Measurements from ENCODE around the gene TBX4. TPM values are rescaled to one million over a fixed set of nuclear protein-coding genes. Genes with fewer than 3 reads are reported as not detected.

TBX4 gene
- total and polyA plus RNA-seq, 2 of the 13 experiments (the other 11 are each of a cell fraction or from before 2014, with no cell fraction given): 0.11 to 1.1 TPM

DNA sequence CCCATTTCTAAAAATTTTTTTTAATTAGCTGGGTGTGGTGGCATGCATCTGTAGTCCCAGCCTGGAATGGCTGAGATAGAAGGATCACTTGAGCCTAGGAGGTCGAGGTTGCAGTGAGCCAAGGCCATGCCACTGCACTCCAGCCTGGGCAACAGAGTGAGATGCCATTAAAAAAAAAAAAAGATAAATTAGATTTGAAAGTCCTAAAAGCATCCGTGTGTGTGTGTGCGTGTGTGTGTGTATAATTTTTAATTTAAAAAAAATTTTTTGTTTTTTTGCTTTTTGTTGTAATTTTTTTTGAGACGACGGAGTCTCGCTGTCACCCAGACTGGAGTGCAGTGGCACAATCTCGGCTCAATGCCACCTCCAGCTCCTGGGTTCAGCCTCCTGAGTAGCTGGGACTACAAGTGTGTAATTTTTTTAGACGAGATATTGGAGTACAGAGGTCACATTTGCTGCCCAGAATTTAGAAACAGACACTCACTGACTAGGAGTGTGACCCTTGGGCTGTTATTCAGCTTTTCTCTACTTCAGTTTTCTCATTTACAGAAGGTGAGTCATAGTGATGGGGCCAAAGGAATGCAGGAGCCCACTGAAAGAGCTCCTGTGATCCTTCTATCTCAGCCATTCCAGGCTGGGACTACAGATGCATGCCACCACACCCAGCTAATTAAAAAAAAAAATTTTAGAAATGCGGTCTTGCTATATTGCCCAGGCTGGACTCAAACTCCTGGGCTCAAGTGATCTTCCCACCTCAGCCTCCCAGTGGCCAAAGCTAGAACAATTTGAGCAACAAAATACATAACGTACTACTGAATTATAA lies 25.5 kb upstream of the TBX4 start:
- ChIA-PET POLR2A (interaction anchor here (0.6 to 1.8 kb wide), 7 partner anchors 14 to 703 kb away, joined by 3 to 13 read pairs (median 5); partner anchors contain the start of gene TBX2), CTCF (ENCODE audit: low intra/inter-chr PET ratio, low total read pairs) (interaction anchor here (1.2 to 2.1 kb wide), 4 partner anchors 124 to 156 kb away, joined by 4 to 10 read pairs (median 8); no protein-coding TSS in a partner anchor)
- FAIRE-seq (peak; percentile 93), ATAC-seq (peak; percentile 89), DNase-seq (ENCODE audit: low spot score) (peak; percentile 98)
- Histone ChIP-seq H3K4me1 (ENCODE audit: insufficient read depth, low read length) (peaks cover 46% of the 10 kb centered on the region), H4K20me1 (ENCODE audit: insufficient read depth, low read length) (no peaks in the 10 kb centered on the region), H3K4me3 (replicated peaks in 1 of 3; ENCODE audit: insufficient read depth in 1 of 3, low read depth in 2 of 3, low read length in 3 of 3) (peak overlapping the region in 1 of 3 experiments; percentile 23; a peak in 1 of 6 replicates), H3K36me3 (replicated peaks in 1 of 2; ENCODE audit: control insufficient read depth in 1 of 2, insufficient read depth in 2 of 2, low read length in 2 of 2) (no peaks in the 10 kb centered on the region), H3K27ac (ENCODE audit: extremely low read length, insufficient read depth, low read length) (peak overlapping the region; percentile 57), H3K27me3 (ENCODE audit: control insufficient read depth in 1 of 2, insufficient read depth in 2 of 2, low read length in 2 of 2) (no peaks in the 10 kb centered on the region), H3K4me2 (ENCODE audit: low read depth, low read length) (peak overlapping the region; percentile 45; the same call in 1 of the 2 replicates), H2AFZ (ENCODE audit: low read length) (no peak overlapping the region), H3K9ac (ENCODE audit: insufficient read depth, low read depth, low read length) (no peak overlapping the region), H3K9me3 (ENCODE audit: low read length) (no peaks in the 10 kb centered on the region), H3K79me2 (ENCODE audit: insufficient read depth, low read length) (no peaks in the 10 kb centered on the region)
- WGBS (ENCODE audit: low lambda C conversion rate): 24% methylated on average over 10 of the region's 10 CpGs
- intact Hi-C loops (cut with micrococcal nuclease; ENCODE audit: unreplicated experiment): loop anchor here (1.0 kb wide), 4 partner anchors 29 to 125 kb away; no protein-coding TSS in a partner anchor
- in situ Hi-C loops (cut with HindIII; ENCODE audit: extremely low pct_ligation_motif_present, low pct_unique_long_range_greater_than_20kb): loop anchor here (10.0 kb wide), 1 partner anchor 128 kb away; no protein-coding TSS in a partner anchor
- no TSS peak for BruUV-seq (replicated peaks)
- TF ChIP-seq, protein P1, sequence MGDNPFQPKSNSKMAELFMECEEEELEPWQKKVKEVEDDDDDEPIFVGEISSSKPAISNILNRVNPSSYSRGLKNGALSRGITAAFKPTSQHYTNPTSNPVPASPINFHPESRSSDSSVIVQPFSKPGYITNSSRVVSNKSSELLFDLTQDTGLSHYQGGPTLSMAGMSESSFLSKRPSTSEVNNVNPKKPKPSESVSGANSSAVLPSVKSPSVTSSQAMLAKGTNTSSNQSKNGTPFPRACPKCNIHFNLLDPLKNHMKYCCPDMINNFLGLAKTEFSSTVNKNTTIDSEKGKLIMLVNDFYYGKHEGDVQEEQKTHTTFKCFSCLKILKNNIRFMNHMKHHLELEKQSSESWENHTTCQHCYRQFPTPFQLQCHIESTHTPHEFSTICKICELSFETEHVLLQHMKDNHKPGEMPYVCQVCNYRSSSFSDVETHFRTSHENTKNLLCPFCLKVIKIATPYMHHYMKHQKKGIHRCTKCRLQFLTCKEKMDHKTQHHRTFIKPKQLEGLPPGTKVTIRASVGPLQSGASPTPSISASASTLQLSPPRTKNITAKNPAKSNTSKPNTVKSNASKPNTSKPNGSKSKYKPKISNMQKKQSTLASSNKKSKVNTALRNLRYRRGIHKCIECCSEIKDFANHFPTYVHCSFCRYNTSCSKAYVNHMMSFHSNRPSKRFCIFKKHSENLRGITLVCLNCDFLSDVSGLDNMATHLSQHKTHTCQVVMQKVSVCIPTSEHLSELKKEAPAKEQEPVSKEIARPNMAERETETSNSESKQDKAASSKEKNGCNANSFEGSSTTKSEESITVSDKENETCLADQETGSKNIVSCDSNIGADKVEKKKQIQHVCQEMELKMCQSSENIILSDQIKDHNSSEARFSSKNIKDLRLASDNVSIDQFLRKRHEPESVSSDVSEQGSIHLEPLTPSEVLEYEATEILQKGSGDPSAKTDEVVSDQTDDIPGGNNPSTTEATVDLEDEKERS (CRISPR knock-in tag; IDR thresholded peaks at IDR 0.05): 0 out of 2 replicates have a peak, but pooled peaks have one; percentile 10
- 0 out of 2 replicates have a peak, but pooled peaks have one; percentile 22 for TF ChIP-seq SIX1 (CRISPR knock-in tag; IDR thresholded peaks at IDR 0.05; ENCODE audit: borderline replicate concordance)
- TF ChIP-seq ISL2 (CRISPR knock-in tag; IDR thresholded peaks at IDR 0.05): peak; percentile 44; the same call in 1 of the 2 replicates
- peak; percentile 95 for TF ChIP-seq PPARG (CRISPR knock-in tag; conservative IDR thresholded peaks at IDR 0.05)
- no peak for TF ChIP-seq ZNF367 (CRISPR knock-in tag; IDR thresholded peaks at IDR 0.05; ENCODE audit: borderline replicate concordance)
- no peak for TF ChIP-seq SALL2 (CRISPR knock-in tag; IDR thresholded peaks at IDR 0.05)
- peak; percentile 88 for TF ChIP-seq JUND (CRISPR knock-in tag; IDR thresholded peaks at IDR 0.05)
- TF ChIP-seq HDAC2 (CRISPR knock-in tag; IDR thresholded peaks at IDR 0.05): peak; percentile 71
- peak; percentile 43; the same call in 1 of the 2 replicates for TF ChIP-seq ETV5 (CRISPR knock-in tag; IDR thresholded peaks at IDR 0.05; ENCODE audit: borderline replicate concordance)
- TF ChIP-seq NONO (IDR thresholded peaks at IDR 0.05): no peak
- no peak for TF ChIP-seq NONO (CRISPR knock-in tag; conservative IDR thresholded peaks at IDR 0.05)
- no peak; the same call in 1 of the 2 replicates for TF ChIP-seq ZNF777 (CRISPR knock-in tag; IDR thresholded peaks at IDR 0.05)
- no peak for TF ChIP-seq PCBP2 (optimal IDR thresholded peaks at IDR 0.05; ENCODE audit: low read depth, low read length, poor library complexity, severe bottlenecking)
- TF ChIP-seq, protein P2, sequence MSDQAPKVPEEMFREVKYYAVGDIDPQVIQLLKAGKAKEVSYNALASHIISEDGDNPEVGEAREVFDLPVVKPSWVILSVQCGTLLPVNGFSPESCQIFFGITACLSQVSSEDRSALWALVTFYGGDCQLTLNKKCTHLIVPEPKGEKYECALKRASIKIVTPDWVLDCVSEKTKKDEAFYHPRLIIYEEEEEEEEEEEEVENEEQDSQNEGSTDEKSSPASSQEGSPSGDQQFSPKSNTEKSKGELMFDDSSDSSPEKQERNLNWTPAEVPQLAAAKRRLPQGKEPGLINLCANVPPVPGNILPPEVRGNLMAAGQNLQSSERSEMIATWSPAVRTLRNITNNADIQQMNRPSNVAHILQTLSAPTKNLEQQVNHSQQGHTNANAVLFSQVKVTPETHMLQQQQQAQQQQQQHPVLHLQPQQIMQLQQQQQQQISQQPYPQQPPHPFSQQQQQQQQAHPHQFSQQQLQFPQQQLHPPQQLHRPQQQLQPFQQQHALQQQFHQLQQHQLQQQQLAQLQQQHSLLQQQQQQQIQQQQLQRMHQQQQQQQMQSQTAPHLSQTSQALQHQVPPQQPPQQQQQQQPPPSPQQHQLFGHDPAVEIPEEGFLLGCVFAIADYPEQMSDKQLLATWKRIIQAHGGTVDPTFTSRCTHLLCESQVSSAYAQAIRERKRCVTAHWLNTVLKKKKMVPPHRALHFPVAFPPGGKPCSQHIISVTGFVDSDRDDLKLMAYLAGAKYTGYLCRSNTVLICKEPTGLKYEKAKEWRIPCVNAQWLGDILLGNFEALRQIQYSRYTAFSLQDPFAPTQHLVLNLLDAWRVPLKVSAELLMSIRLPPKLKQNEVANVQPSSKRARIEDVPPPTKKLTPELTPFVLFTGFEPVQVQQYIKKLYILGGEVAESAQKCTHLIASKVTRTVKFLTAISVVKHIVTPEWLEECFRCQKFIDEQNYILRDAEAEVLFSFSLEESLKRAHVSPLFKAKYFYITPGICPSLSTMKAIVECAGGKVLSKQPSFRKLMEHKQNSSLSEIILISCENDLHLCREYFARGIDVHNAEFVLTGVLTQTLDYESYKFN (CRISPR knock-in tag; conservative IDR thresholded peaks at IDR 0.05): peak; percentile 85
- peak; percentile 86 for TF ChIP-seq JUN (CRISPR knock-in tag; IDR thresholded peaks at IDR 0.05)
- TF ChIP-seq ZNF780A (CRISPR knock-in tag; IDR thresholded peaks at IDR 0.05): no peak
- TF ChIP-seq SALL1 (CRISPR knock-in tag; IDR thresholded peaks at IDR 0.05): peak; percentile 49; the same call in 1 of the 2 replicates
- no peak for TF ChIP-seq ZNF720 (CRISPR knock-in tag; IDR thresholded peaks at IDR 0.05)

Data from HepG2 (cell line).